MM.1S (cell line): ENCODE data around the gene P2RX6.
"Not testable (repeated sequence)": the region's sequence is repeated elsewhere in the genome, so short reads cannot be mapped to it uniquely, and the experiment has no call there.

Experiments used
- EZH2phosphoT487 ChIP-seq: fragments of 300-600 bp; sonication (generic); IDR thresholded peaks from 2 replicates; pipeline ENCODE4 v1.6.1; 2018; ENCODE audit warnings: antibody characterized with exemption, low read length
- TF ChIP-seq, protein P1 (sequence below): fragments of 300-600 bp; sonication (generic); IDR thresholded peaks from 2 replicates; pipeline ENCODE4 v1.5.1; 2016; ENCODE audit warnings: antibody characterized with exemption, low read length, mixed read lengths

DNA sequence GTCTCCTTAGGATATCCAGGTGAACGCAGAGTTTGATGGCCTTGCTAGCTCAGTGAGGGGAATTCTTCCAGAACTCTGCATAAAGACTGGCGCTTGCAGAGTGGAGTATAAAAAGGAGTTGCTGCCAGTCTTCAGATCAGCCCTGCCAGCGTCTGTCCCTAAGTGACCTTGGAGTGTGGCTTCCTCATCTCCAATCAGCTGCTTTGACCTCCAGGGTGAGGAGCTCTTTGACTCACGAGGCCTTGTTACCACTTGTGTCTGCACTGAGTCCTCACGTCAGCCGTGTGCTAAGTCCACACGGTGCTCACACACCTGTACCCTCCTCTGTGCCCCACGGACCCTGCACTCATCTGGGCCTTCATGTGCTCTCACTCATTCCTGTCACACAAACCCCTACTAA, 45.4 kb downstream of the P2RX6 start:
- TF ChIP-seq, protein P1, sequence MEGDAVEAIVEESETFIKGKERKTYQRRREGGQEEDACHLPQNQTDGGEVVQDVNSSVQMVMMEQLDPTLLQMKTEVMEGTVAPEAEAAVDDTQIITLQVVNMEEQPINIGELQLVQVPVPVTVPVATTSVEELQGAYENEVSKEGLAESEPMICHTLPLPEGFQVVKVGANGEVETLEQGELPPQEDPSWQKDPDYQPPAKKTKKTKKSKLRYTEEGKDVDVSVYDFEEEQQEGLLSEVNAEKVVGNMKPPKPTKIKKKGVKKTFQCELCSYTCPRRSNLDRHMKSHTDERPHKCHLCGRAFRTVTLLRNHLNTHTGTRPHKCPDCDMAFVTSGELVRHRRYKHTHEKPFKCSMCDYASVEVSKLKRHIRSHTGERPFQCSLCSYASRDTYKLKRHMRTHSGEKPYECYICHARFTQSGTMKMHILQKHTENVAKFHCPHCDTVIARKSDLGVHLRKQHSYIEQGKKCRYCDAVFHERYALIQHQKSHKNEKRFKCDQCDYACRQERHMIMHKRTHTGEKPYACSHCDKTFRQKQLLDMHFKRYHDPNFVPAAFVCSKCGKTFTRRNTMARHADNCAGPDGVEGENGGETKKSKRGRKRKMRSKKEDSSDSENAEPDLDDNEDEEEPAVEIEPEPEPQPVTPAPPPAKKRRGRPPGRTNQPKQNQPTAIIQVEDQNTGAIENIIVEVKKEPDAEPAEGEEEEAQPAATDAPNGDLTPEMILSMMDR: not testable (repeated sequence)
- not testable (repeated sequence) for TF ChIP-seq EZH2phosphoT487
